ENCODE measurements around the gene HOXC4.
"Not testable (repeated sequence)": the region's sequence is repeated elsewhere in the genome, so short reads cannot be mapped to it uniquely, and the experiment has no call there.

The HOXC4 gene

GRCh38 chr12:54095928-54096327 lies 42.3 kb downstream of the HOXC4 start:
- not testable (repeated sequence) for DNase-seq

- not testable (repeated sequence) for DNase-seq
These were observed 45.0 kb downstream of the HOXC4 start for GRCh38 chr12:54098644-54099043.

GRCh38 chr12:54100588-54100987 lies 47.0 kb downstream of the HOXC4 start:
- not testable (repeated sequence) for DNase-seq

- not testable (repeated sequence) for DNase-seq
These were observed 48.6 kb downstream of the HOXC4 start for GRCh38 chr12:54102223-54102622.

- DNase-seq, result not testable (repeated sequence)
These were observed 50.2 kb downstream of the HOXC4 start for GRCh38 chr12:54103827-54104226.
